ENCODE data around the gene ABTB2.

The ABTB2 gene

DNA sequence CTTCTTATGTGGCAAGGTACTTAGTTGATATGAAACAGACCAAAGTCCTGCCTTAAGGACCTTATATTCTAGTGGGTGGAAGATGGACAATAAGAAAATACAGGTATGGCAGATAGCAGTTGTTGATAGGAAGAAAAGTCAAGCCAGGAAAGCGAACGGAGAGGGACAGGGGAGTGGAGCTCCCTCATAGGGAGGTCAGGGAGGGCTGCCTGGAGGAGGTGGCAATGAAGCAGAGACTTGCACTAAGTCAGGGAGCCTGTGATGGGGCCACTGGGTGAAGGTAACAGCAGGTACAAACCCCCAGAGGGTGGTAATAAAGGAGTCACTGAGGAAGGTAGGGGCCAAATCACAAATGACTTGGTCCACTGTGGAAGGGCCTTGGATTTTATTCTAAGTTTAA lies 65.3 kb downstream of the ABTB2 start:
- DNase-seq (ENCODE audit: low read depth in 2 of 3, low spot score in 2 of 3) = no peak

DNA sequence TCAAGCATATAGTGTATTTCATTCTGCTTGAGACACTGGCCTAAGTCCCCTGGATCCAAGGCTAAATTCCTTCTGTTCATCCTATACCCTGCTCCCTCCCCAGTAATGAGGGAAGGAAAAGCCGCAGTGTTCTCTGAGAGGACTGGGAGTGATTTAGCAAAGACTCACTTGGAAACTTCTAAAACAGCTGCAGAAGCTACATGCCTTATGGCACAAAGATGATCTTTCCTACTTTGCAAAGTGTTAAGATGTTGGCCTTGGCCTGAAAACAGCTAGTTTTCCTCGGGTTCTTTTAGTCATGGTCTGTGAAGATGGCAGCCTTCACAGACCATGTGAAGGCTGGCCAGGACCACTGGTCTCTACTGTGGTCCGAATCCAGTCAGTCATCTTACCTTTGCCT lies 65.7 kb downstream of the ABTB2 start:
- DNase-seq (ENCODE audit: low read depth in 2 of 3, low spot score in 2 of 3) = no peak

DNA sequence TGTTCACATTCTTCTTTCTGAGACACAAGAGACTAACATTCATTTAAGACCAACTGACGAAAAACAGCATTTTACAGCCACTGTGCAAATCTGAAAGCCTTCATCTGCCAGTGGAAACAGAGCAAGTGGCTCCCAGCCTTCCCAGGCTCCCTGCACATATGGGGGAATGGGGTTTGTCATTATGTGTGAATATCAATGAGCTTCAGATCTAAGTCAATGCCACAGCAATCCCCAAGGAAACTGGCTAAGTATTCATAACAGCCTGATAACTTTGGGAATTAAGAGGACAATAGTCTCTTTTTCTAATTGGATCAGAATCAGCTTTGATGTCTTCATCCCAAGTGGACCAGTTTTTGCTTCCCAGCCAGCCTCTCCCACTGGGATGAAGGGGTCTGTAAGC lies 66.9 kb downstream of the ABTB2 start:
- no peak for DNase-seq (ENCODE audit: low read depth in 2 of 3, low spot score in 2 of 3)

DNA sequence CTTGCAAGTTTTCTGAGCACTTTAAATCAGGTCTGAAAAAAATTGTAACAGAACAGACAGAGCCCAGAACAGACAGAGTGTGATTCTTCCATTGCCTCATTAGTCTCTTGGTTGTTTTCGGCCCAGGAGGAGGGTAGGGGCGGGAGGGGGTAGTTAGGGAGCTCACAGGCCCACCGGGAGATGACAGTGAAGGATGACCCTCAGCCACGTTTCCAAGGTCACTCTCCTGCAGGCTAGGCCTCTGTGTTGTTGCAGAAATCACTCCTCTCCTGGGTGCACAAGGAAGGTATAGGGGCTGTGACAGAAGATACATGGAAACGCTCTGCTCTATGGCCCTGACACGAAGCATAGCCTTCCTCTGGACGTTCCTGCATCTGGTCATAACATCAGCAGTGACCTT lies 69.3 kb downstream of the ABTB2 start:
- no peak for DNase-seq (ENCODE audit: low read depth in 2 of 3, low spot score in 2 of 3)

DNA sequence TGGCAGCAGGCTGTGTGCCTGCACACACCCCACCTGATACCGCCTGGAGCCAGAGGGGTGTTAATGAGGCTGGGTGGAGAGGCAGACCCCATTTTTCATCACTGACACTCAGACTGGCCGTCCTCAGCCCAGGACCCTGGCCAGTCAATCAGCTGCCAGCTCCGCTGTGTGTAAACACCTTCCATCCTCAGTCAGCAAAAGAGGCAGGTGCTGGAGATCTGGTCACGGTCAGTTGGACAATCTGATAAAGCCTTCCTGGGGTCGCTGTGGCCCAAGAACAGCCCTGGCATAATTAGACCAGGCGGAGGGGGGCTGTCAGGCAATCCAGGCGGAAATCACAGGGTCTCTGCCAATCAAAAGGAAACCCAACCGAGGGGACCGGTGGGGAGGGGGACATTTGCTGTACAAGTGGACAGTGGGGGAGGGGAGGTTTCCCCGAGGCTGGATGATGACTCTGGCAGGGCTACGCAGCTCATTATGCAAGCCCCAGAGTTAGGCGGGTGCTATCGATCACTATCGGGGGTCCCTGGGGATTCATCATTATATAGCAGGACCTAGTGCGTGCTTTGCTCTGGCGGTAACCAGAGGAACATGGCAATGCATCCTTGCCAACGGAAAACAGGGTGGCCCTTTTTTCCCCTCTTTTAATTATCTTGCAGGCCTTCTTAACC lies 72.9 kb downstream of the ABTB2 start:
- DNase-seq (ENCODE audit: low read depth in 2 of 3, low spot score in 2 of 3) = no peak

DNA sequence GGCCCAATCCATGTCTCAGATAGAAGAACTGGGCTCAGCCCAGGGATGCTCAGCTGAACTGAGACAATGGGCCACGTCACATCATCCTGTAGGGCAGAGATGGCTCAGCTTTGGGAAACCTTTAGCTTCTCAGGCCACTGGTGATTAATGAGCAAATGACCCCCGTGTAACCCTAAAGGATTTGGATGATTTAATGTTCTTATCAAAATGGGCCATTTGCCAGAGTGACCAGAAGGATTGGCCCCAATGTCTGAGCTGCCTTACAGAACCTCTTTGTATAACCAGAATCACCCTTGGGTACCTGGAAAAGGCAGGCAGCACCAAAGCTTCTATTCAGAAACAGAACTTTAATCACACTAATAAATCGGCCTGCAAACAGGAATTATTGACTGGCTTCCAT lies 73.7 kb downstream of the ABTB2 start:
- no peak for DNase-seq (ENCODE audit: low read depth in 2 of 3, low spot score in 2 of 3)

DNA sequence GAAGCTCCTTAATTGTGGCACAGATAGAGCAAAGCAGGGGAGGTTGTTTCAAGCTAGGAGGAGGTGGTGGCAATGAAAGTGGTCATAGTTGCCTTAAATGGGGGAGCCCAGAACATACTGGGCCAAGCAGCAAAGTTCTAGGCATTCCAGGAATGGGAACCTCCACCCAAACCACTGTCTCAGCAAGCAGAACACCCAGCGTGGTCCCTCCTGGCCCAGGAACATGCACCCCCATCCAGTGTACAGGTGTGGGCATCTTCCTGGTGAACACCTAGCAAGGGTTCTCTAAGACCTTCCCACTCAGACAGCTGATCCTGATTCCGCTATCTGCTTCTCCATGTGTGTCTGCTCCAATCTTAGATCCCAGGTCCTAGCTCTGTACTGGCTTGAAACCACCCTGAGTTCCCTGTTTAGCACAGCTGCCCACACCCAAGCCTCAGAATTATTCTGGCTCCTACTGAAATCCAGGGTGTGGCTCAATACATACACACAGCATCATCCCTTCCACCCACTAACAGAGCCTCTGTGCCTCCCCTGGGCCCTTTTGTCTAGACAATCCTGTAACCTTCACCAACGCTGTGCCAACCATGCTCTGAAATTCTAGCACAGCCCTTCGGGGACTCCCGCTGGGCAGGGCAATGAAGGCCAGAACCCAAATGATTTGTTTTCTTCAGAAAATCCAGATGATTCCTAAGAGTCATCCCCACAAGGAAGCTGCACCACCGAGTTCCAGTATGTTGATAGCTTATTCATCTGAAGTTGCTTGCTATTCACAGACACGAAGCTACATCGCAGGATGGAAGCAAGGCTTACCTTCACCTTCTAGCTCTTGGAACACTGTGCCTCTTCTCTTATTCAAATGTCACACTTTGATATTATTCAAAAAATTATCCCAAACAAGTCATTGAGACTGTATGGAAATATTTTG lies 76.6 kb downstream of the ABTB2 start:
- DNase-seq (ENCODE audit: low read depth in 2 of 3, low spot score in 2 of 3) = no peak

DNA sequence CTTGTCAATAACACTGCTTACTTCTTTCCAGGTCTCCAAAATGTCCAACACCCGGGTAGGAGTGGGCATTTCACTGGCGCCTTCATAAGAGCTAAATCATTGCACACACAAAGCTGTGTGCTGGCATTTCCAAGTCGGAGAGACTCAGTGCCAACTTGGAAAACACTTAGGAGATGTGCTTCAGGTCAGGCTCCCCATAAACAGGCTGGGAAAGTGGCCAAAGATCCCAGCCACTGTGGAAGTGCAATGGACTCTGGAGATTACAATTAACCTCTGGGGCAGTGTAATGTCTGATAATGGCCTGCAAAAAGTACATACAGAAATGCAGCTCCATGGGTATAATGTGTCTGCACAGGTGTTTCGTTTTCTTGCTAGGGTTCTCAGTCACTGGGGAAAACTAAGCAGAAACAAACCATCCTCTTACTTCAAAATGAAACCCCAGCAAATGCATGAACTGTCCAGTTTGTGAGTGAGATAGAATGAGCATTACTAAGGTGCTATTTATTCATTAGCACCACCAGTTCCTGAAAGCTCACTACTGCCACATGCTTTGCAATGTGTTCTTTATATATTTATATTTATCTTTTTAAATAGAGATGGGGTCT lies 79.0 kb downstream of the ABTB2 start:
- DNase-seq (ENCODE audit: low read depth in 2 of 3, low spot score in 2 of 3) = no peak

DNA sequence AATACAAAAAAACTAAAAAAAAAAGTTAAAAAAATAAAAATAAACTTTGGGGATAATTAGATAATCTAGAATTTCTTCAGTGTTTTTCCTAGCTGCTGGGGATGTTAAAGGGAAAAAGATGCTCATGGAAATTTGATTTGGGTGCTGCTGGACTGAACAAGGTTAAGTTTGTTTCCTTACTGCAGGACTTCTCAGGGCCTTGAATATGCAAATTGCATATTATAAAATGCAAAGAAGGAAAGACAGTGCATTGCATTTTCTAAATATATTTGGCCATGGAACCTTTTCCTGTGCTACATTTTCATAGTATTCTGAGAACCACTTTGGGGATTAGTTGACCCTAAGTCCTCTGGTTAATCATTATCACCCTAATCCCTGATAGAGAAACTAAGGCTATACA lies 79.6 kb downstream of the ABTB2 start:
- no peak for DNase-seq (ENCODE audit: low read depth in 2 of 3, low spot score in 2 of 3)

DNA sequence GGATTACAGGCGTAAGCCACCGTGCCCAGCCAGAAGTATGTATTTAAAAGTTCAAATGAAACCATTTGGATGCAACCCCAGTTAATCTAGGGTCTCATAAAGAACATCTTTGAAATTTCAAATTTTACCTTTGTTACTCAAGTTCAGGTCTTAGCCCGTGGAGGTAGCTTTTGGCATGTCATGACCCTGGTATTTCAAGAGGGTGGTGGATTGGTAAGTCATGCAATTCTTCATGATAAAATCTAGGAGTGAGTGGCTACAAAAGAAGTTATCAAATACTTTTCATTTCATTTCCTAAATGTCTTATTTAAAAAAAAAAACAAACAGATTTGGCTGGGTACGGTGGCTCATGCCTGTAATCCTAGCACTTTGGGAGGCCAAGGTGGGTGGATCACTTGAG lies 80.6 kb downstream of the ABTB2 start:
- no peak for DNase-seq (ENCODE audit: low read depth in 2 of 3, low spot score in 2 of 3)

DNA sequence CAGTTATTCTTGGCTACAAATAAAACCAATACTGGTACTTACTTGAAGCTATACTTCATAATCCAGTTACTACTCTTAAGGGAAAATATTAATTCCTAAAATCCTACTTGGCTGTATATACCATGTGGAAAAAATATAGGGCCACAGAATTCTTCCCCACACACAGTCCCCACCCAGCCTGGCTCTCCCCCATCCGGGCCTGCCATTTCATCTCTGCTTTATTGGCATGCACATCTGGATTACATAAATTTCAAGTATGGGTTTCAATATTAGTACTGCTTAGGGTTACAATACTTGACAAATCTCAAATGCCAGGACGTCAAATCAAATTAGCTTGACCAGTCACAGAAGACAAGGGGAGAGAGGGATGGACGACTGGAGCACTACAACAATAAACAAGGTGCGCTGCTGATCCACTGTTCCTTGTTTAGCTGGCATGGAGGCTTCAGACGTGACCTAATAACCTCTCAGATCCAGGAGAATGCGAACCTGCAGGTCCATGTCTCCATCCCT lies 81.4 kb downstream of the ABTB2 start:
- no peak for DNase-seq (ENCODE audit: low read depth in 2 of 3, low spot score in 2 of 3)

DNA sequence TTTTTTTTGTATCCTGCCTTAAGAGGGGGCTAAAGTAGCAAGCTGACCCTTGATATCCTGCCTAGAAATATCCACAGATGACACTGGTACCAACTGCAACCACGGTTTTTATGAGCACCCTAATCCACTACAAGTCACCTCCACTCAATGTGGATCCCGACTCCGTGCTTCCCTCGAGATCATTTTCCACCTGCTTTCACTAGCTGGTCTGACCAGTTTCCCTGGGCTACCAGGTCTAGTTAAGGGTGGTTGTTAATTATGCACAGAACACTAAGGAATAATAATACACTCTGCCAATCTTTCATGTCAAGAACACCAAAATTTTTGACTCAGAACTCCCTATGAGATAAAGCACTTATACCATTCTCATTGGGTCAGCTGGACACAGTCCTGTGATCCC lies 82.3 kb downstream of the ABTB2 start:
- DNase-seq (ENCODE audit: low read depth in 2 of 3, low spot score in 2 of 3) = no peak

DNA sequence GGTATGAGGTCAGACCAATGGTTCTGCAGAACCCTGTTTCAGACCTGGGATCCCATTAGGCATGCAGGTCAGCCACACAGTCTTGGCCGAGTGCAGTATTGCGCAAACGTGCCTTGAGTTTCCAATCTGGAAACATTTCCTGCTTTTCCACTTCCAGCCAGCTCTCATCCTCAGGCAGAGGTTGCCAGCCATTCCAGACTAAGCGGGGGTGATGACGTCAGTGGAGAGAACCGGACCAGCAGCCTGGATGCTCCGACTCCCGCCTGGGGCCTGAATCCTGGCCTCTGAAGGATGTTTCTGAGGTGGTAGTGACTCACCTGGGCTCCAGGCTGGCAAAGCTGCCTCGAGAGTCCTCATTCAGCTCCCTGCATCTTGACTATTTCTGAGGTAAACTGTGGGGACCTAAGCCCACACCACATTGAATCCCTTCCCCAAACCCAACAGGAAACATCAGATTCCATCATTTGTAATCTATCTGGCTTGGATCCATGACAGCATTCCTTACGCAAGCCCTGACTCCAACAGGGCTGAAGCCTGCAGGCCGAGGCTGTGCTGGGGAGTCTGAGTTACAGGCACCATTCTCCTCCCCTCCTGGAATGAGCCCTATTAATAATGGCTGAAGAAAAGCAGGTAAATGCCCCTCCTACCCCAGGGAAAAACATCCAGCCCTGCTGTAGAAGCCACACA lies 83.0 kb downstream of the ABTB2 start:
- DNase-seq (ENCODE audit: low read depth in 2 of 3, low spot score in 2 of 3) = no peak

DNA sequence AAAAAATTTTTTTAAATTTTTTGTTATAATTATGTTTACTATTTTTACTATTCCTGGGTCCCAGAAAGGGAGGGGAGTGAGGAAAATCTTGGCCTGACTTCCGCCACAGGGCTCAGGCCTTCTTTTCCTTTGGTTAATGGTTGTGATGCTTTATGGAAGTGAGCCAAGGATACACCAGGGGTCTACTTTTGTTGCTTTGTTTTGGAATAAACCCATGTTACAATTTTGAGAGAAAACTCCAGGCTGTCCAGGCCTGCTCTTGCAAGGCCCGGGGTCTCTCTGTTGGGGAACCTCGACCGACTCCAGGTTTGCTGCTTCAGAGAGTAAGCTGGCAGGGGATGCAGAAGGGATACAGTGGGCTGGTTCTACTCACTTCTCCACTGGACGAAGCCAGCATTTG lies 84.7 kb downstream of the ABTB2 start:
- DNase-seq (ENCODE audit: low read depth in 2 of 3, low spot score in 2 of 3) = no peak

DNA sequence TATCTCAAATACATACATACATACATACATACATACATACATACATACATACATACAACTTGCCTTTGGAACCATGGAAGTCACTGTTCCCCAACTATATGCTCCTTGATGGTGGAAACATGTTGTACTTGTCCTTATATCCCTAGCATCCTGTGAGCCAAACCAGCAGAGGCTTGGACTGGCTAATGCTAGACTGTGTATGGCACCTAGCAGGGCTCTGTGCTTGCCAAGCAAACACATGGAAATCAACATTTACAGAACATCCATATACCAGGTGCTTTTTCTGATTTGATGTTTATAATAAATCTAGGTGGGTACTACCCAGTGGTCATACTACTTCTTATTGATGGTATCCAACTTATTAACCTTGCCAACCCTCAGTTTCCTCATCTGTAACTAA lies 86.1 kb downstream of the ABTB2 start:
- no peak for DNase-seq (ENCODE audit: low read depth in 2 of 3, low spot score in 2 of 3)

DNA sequence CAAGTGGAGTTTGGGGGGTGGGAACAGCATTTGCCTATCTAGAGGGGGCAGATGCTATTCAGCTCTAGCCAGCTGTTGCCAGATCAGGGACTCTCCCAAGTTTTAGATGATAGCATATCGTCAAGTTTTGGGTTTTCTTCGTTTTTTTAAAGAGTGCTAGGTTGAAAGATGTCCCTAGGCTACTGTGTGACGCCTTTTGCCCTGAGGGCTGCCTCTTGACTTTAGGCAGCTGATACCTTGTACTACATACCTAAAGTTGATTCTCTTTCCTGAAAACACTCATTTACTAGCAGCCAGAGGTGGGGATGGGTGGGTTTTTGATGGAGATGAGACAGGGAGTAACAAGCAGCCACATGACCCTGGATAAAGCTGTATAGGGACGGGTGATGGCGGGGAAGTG lies 87.1 kb downstream of the ABTB2 start:
- no peak for DNase-seq (ENCODE audit: low read depth in 2 of 3, low spot score in 2 of 3)

DNA sequence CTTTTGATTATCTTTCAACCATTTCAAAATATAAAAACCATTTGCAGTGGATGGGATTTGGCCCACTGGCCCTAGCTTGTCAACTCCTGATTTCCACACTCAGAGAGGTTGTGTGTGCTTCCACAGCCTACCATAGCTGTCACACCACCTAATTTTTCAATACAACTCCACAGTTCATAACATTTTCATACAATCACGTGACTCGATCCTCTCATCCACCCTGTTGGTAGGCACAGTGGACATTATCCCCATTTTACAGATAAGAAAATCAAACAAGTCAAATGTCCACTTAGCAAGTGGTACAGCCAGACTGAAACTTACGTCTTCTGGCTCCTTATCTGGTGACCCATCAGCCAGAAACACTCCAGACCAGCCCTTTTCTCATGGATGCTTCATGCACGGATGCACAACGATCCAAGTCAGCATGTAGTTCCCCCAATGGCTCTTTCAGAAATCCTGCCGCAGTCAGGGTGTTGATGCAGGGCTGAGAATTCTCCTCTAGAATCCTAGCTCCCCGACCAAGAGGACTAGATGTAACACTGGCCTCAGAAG lies 88.0 kb downstream of the ABTB2 start:
- no peak for DNase-seq (ENCODE audit: low read depth in 2 of 3, low spot score in 2 of 3)

DNA sequence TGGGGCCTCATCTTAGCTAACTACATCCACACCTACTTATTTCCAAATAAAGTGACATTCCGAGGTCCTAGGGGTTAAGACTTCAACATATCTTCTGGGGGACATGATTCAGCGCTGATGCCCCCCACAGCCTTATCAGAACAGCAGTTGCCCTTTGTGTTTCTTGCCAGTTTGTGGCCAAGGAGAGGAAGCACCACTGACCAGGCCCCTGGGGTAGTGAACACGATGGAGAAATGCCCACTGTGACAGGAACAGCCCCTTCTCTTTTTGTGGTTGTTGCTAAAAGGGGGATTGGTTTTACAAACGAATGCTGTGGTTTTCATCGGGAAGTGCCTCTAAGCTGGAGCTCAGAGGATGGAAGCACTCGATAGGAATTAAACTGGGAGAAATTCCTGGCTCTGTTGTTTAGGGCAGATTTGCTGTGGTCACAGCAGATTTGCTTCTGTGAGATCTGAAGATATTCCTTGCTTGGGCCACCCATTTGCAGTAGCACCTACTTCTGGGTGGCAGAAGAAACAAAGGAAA lies 88.8 kb downstream of the ABTB2 start:
- DNase-seq (ENCODE audit: low read depth in 2 of 3, low spot score in 2 of 3) = no peak

DNA sequence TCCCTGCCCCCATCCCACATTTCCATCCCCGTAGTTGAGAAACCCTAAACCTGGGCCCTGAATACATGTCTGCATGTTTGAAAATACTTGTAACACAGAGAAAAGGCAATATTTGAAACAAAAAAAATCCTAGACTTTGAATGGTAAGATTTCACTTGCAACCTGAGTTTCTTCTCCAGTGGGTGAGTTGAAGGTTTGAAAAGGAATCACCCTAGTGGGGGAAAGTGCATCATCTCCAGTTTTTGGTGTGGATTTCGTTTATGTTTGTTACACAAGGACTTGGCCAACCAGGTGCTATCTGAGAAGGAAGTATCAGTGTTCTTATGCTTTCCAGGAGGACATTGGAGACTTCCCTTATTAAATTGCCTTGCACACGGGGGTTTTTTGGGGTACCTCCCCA lies 90.4 kb downstream of the ABTB2 start:
- DNase-seq (ENCODE audit: low read depth in 2 of 3, low spot score in 2 of 3) = no peak

DNA sequence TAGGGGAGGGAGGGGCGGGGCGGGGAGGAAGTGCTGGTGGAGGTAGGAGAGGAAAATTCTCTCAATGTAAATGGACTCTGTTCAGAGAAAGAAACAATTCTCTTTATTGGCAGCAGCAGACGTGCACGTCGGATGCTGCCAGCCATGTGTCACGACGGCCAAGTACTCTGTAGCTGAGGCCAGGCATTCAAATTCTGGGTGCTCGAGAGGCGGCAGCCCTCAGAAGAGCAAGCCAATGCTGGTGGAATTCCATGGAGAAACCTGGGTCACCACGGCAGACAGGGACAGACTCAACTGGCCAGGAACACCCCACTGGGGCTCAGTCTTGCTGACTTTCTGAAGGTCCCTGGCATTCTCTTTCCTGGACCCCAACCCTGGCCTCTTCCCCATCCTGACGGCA lies 90.8 kb downstream of the ABTB2 start:
- no peak for DNase-seq (ENCODE audit: low read depth in 2 of 3, low spot score in 2 of 3)
